HL-60/S4 treated with retinoic acid at 250 ng/mL for 4 days and 3 days (cell line): ENCODE results near the gene BCR.
"Not testable (repeated sequence)": the region's sequence is repeated elsewhere in the genome, so short reads cannot be mapped to it uniquely, and the experiment has no call there.

Source experiments
- in situ Hi-C: fragments of 300-500 bp; cut with MboI; formaldehyde crosslinking; loops from 2 replicates; pipeline ENCODE4 v1.7.0; 2022; ENCODE audit warnings: low sequenced_read_pairs

The BCR gene

GRCh38 chr22:23180301-23180892 lies at the start of gene BCR:
TSS of gene BCR (plus strand) at chr22:23180509. CDS start at chr22:23180961, 452 bp downstream.
- in situ Hi-C loops = loop anchor here (5.0 kb wide), 1 partner anchor 97 kb away; no protein-coding TSS in a partner anchor

DNA sequence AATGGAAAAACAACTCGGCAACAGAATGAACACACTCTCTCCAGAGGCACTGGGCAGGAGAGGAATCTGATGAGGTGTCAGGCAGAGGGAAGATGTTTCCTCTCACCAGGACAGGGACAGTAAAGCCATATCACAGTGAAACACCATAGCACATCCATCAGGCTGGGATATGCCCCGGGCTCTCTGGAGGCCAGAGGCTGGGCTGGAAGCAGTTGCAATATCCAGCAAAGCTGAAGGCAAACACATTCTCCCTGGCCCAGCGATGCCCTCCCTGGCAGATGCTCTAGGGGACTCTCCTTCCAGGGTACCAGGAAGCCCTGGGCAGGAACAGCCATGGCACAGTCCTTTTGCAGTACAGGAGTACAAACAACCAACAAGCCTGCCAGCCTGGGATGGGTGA lies 49.6 kb upstream of the BCR start:
- in situ Hi-C loops = no loop called here

DNA sequence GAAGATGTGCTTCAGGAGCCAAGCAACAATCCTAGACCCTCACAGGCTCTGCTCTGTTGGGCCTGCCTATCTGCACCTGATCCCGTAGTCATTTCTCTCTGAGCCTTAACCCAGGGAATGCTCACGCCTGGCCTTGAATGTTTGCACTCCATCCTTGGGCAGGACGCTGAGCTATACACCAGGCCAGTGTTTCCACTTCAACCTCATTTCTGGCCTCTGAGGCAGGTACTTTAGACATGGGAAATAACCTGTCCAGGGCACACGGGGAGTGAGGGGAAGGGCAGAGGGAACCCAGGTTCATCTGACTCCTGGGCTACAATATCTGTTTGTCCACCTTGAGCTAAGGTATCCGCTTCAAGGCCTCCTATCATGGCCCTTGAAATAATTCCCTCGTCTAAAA lies 48.4 kb upstream of the BCR start:
- in situ Hi-C loops = no loop called here

- in situ Hi-C loops = no loop called here
Observed at GRCh38 chr22:23132376-23133091, 47.8 kb upstream of the BCR start.

DNA sequence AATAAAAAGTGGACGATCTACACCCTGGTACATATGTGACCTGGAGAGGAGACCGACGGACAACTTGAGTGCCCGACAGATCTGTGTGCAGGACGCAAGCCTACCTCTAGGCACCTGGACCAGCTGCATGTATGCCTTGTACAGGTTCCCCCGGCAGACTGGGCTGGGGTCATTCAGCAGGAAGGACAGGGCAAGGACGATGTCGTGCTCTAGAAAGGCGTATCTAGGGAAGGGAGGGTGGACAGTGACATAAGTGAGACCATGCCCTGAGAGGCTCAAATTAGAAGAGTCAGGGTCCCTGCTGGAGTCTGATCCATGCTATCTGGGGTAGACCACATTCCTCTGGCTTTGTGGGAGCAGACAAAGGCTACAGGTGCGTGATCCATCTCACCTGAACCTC lies 46.4 kb upstream of the BCR start:
- in situ Hi-C loops = no loop called here

DNA sequence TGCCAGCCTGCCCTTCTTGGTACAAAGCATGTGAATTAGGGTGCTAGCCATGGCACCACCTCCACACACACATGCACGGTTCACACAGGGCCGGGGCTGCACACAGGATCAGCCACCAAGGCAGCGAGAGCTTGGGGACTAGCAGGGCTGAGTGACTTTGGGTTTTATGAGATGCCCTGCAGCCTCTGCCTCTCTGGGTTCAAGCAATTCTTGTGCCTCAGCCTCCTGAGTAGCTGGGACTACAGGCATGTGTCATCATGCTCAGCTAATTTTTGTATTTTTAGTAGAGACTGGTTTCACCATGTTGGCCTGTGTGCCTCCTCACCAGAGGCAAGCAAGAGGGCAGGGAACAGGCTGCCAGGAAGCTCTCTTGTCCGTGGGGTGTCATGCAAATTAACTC lies 43.3 kb upstream of the BCR start:
- in situ Hi-C loops = not testable (repeated sequence)

DNA sequence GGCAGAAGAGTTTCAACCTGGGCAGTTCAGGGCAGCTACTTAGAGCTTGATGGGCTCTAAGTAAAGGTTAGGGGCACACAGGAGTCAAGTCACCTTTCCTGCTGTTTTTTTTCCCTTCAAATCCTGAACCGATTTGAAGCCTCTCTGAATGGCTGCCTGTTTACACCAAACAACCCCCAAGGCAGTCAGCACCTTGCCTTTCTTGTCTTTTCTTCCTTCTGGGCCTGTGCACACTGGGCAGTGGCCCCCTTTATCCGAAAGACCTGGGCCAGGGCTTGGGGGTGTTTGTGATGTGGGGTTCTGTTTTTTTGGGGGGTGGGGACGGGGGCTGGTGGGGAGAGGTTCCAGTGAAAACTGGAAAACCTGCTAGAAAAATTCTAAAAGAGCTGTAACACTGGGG lies 42.8 kb upstream of the BCR start:
- in situ Hi-C loops = no loop called here

DNA sequence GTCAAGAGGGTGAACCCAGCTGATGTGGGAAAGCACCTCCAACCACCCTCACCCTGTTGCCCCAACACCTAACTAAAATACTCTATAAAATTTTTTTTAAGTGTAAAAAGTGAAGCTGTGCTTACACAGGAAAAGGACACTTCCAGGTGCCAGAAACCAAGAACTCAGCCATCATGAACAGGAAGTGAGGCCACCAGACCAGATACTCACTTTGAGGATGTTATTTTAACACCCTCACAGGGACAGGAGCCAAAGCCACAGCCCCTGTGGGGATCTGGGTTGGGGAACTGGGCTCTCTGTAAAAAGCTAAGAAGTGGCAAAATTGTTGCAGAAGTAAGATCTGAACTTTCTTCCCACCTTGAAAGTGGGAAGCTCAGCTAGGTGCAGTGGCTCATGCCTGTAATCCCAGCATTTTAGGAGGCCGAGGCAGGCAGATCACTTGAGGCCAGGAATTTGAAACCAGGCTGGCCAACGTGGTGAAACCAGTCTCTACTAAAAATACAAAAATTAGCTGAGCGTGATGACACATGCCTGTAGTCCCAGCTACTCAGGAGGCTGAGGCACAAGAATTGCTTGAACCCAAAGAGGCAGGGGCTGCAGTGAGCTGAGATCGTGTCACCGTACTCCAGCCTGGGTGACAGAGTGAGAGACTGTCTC lies 42.3 kb upstream of the BCR start:
- in situ Hi-C loops = no loop called here

DNA sequence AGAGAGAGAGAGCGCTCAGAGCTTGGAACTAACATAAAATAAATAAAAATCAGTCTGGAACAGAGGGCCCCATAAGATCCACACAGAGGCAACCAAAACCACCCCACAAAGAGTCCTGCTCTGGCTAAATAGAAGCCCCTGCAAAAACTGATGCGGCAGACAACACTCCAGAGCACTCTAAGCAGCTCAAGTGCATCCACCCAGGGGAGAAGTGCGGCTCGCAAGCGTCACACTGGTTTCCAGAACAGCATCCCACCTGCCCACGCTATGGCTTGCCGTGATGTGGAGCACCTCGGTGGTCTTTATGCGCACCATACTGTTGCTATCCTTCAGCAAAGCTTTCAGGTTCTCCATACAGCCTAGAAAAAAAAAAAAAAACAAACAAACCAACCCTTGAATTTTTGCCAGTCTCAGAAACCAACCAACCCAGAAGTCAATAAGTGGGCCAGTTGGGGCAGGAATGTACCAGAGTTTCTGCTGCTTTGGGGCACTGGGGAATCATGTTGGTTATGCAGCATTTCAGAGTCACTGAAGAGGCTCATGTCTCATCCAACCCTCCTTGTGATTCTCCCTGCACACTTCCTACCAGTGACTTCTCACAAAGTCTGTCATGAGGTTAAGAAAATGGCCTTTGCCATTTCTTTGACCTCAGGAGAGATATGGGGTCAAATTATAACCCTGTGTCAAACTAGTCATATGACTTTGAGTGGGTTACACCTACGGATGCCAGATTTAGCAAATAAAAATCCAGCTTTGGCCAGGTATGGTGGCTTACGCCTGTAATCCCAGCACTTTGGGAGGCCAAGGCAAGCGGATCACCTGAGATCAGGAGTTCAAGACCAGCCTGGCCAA lies 41.5 kb upstream of the BCR start:
- in situ Hi-C loops = no loop called here

DNA sequence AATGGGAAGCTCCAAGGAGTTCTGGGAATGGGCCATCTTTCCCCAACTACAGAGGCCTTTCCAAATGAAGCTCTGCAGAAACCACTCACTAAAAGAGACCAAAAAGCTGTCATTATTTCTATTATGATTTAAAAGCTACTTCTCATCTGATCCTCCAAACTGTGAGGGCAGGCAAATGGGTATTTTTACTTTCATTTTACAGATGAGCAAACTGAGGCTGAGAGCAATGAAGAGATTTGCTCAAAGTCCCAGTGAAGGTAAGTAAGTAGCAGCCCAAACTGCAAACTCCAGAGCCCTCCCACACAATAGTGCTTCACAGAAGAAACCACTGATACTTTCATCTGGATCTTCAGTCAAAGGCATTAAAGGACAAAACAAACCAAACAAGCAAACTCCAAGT lies 39.9 kb upstream of the BCR start:
- in situ Hi-C loops = no loop called here

GRCh38 chr22:23142546-23143105 lies 37.7 kb upstream of the BCR start:
- in situ Hi-C loops = no loop called here

DNA sequence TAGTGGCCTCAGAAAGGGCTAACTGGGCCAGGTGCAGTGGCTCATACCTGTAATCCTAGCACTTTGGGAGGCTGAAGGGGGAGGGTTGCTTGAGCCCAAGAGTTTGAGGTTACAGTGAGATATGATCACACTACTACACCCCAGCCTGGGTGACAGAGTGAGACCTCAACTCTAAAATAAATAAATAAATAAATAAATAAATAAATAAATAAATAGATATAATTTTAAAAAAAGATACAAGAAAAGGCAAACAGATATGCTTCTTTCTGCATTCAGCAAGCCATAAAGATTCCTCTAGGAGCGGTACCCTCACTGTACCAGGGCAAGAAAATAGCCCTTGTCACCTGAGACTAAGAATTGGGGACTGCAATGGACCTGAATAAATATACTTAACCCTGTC lies 37.2 kb upstream of the BCR start:
- in situ Hi-C loops = no loop called here

DNA sequence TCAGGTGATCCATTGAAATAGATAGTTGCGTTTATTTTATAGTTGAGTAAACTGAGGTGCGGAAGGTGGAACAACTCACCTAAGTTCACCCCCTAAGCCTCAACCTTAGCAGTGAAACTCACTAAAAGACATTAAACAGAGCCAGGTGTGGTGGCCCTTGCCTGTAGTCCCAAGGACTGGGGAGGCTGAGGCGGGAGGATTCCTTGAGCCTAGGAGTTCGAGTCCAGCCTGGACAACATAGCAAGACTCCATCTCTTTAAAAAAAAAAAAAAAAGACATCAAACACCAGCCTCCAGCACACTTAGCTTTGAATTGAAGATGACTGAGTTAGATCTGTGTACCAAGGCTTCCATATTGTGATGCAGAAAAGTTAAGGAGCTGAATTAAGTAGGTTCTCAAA lies 35.9 kb upstream of the BCR start:
- in situ Hi-C loops = no loop called here

DNA sequence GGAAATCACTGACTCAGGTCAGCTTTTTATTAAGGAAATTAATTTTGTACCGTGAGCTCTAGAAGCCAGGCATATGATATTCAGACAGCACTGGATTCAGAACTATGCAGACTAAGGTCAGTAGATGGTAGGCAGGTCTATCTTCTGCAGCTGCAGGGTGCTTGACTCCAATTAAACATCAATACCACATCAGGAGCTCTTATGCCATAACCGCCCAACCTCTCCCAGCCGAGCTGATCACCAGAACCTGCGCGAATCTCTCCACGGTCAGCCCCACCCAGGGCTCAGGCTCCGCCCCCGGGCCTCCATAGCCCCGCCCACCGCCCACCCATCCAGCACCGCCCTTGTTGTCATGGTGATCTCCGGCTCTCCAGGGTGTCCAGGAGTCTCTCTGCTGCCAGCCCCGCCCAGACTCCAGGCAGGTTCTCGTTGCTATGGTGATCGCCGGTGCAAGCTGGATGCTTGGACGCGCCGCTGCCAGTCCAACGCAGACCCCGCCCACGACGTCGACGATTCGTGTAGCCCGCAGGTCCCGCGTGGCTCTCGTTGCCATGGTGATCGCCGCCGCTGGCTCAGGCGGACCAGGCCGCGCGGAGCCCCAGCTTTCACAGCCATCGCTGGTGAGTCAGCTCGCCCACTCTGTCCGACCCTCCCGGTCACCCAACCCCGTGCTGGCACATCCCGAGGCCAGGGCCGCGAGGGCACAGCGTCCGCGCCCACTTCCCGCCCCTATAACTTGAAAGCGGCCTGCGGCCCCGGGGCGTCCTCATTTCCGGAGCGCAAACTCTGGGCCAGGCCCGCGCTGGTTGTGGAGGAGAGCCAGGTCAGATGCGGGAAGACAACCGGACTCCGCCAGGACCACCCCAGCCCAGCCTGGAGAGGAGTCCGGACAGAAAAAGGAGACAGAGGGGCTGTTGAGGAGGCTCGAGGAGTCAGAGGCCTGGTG lies 35.1 kb upstream of the BCR start, which contains the start of gene RAB36:
Gene RAB36, plus strand, starts transcription at position 546 of the 946 bp plus-strand sequence. CDS start 1,140 bp downstream, outside the sequence.
- in situ Hi-C loops = no loop called here

DNA sequence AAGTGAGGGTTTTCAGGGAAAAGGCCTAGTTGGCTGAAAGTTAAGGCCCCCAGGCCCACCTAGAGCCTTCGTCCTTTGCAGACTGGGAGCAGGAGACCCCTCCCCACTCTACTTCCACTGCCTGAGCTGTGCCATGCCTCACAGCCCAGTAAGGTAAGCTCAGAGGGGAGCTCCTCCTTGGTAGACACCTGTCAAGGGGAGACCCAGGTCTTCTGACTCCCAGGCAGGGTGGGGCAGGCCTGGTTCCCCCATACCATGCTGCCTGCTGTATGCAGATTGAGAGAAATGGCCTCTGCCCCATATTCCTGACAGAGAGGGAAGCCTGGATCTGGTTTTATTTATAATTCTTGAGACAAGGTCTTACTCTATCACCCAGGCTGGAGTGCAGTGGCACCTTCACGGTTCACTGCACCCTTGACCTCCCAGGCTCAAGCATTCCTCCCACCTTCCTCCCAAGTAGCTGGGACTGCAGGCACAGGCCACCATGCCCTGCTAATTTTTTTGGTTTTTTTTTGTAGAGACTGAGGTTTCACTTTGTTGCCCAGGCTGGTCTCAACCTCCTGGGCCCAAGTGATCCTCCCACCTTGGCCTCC lies 34.3 kb upstream of the BCR start:
- in situ Hi-C loops = no loop called here

DNA sequence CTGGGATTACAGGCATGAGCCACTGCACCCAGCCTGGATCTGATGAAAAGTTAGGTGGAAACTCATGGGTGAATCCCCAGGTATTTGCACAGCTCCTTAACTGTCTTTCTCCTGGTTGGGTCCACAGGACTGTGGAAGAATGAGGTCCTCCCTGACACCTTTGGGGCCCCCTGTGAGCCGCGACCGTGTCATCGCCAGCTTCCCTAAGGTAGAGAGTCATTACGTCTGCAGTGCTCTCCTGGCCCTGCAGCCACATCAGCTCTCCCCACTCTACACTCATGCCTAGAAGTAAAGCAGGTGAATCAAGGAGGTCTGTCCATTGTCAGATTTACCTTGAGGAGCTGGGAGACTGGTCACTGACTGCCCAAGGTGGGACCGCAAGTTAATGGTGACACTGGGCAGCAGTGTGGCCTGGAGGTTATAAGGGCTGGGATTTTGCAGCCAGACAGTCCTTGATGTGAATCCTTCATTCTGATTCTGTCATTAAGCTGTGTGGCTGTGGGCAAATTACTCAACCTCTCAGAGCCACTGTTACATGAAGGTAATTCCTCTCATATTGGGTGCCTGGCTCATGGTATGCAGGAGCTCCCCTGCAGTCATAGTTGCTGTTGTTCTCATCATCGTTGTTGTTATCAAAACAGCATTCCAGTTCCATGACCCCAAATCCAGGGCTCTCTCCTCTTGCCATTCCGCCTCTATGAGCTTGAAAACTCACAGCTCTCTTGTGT lies 33.7 kb upstream of the BCR start:
- in situ Hi-C loops = no loop called here

DNA sequence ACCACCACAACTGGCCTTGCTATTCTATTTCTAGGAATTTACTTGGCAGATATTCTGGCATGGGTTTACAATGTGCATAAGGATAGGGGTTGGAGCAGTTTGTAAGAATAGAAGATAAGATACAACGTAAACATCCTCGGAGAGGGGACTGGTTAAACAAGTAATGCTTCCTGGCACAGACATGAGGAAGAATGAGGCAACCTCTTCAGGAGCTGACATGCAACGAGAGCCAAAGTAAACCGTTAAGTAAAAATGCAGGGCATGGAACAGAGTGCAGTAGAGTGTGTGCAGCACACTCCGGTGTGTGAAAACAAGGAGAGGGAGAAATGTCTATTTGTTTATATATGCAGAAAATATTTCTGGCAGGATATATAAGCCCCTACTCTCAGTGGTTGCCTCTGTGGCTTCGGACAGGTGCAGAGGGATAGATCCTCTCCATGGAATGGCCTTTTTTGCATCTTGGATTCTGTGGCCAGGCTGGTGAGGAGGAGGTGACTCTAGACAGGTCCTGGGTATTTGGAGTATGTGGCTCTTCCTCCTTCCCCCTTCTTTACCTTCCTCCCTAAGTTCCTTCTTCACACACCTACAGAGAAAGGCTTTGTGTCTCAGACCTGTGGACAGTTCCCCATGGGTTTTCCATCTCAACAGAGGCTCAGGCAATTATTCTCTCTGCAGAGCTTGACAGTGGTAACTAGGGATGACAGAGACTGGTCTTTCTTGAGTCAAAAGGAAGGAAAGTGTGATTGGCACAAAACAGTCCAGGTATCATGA lies 32.5 kb upstream of the BCR start:
- in situ Hi-C loops = no loop called here

DNA sequence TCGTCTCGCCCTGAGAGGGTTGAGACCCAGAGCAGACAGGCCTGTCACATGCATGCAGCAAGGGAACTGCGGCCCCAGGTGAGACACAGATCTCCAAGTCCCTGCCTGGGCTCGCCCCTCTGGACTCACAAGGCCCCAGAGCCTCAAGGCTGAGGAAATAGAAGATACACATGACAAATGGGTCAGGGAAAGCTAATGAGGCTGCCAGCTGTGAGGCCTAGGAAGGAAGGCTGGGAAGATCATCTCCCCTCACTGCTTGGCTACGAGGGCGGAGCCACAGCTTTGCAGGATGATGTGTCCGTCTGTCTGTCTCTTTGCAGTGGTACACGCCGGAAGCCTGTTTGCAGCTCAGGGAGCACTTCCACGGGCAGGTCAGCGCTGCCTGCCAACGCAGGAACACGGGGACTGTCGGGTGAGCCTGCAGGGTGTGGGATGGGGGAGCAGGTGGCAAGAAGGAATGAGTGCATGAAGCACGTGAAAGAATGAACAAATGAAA lies 30.5 kb upstream of the BCR start:
- in situ Hi-C loops = no loop called here
